Tibial artery (tissue), 4 donors: ENCODE data around the gene KLHL8.

Experiments used
- DNase-seq, 2 donors: peaks; one replicate each; pipeline ENCODE4 v3.0.0-alpha.2; 2019
- H3K27ac ChIP-seq, 2 donors: fragments of 200-600 bp; sonication (generic) in 1 of 2; 1 replicate in 1 of 2; 2 replicates in 1 of 2; pipeline ENCODE4 v1.5.1; 2018 to 2019; ENCODE audit warnings: mild to moderate bottlenecking in 1 of 2
- H3K27me3 ChIP-seq, 2 donors: fragments of 200-600 bp; sonication (generic) in 1 of 2; one replicate each; pipeline versions ENCODE4 v1.5.1 to v1.6.0; 2016 to 2019
- H3K36me3 ChIP-seq, 3 donors: fragments of 200-600 bp; sonication (generic) in 2 of 3; one replicate each; pipeline ENCODE4 v1.5.1; 2016 to 2019; ENCODE audit warnings: mild to moderate bottlenecking in 2 of 3
- H3K4me1 ChIP-seq, 4 donors: fragments of 200-600 bp; sonication (generic) in 2 of 4; 1 replicate in 3 of 4; 2 replicates in 1 of 4; pipeline ENCODE4 v1.5.1; 2016 to 2019
- H3K4me3 ChIP-seq, 2 donors: fragments of 200-600 bp; sonication (generic) in 1 of 2; 1 replicate in 1 of 2; 2 replicates in 1 of 2; pipeline ENCODE4 v1.5.1; 2018 to 2019; ENCODE audit warnings: mild to moderate bottlenecking in 2 of 2
- H3K9me3 ChIP-seq, 3 donors: fragments of 200-600 bp; sonication (generic) in 1 of 3; one replicate each; pipeline ENCODE4 v1.5.1; 2016 to 2019
- intact Hi-C: fragments of 100-400 bp; cut with DNase I; formaldehyde crosslinking; loops from one replicate; pipeline ENCODE4 v1.15.0; 2023; ENCODE audit warnings: low total_unique reads
- TF ChIP-seq, protein P1 (sequence below), 2 experiments: fragments of 200-600 bp in 1 of 2; fragments of 450-650 bp in 1 of 2; IDR thresholded peaks; one replicate each; pipeline ENCODE4 v1.5.1; 2017 to 2019; ENCODE audit warnings: antibody characterized with exemption in 2 of 2, mild to moderate bottlenecking in 1 of 2, moderate library complexity in 1 of 2

KLHL8 gene

GRCh38 chr4:87230806-87231205 is 10.4 kb upstream of the KLHL8 start:
- TF ChIP-seq, protein P1, sequence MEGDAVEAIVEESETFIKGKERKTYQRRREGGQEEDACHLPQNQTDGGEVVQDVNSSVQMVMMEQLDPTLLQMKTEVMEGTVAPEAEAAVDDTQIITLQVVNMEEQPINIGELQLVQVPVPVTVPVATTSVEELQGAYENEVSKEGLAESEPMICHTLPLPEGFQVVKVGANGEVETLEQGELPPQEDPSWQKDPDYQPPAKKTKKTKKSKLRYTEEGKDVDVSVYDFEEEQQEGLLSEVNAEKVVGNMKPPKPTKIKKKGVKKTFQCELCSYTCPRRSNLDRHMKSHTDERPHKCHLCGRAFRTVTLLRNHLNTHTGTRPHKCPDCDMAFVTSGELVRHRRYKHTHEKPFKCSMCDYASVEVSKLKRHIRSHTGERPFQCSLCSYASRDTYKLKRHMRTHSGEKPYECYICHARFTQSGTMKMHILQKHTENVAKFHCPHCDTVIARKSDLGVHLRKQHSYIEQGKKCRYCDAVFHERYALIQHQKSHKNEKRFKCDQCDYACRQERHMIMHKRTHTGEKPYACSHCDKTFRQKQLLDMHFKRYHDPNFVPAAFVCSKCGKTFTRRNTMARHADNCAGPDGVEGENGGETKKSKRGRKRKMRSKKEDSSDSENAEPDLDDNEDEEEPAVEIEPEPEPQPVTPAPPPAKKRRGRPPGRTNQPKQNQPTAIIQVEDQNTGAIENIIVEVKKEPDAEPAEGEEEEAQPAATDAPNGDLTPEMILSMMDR (IDR thresholded peaks at IDR 0.05) = no peak
- intact Hi-C loops = loop anchor here (5.0 kb wide), 1 partner anchor 304 kb away; no protein-coding TSS in a partner anchor
- Histone ChIP-seq H3K27ac (no peak overlapping the region), H3K4me1 (no peaks in the 10 kb centered on the region), H3K36me3 (no peaks in the 10 kb centered on the region), H3K9me3 (no peaks in the 10 kb centered on the region), H3K27me3 (no peaks in the 10 kb centered on the region), H3K4me3 (no peak overlapping the region)
- no peak for DNase-seq

GRCh38 chr4:87229979-87230378 is 9.6 kb upstream of the KLHL8 start:
- TF ChIP-seq, protein P1 (IDR thresholded peaks at IDR 0.05) = no peak
- H3K4me3 ChIP-seq = no peak overlapping the region
- no peaks in the 10 kb centered on the region for H3K4me1 ChIP-seq
- no peak for DNase-seq
- intact Hi-C loops = loop anchor here (5.0 kb wide), 1 partner anchor 303 kb away; no protein-coding TSS in a partner anchor
- H3K36me3 ChIP-seq = no peaks in the 10 kb centered on the region
- H3K27me3 ChIP-seq = no peaks in the 10 kb centered on the region
- H3K27ac ChIP-seq = no peak overlapping the region
- no peaks in the 10 kb centered on the region for H3K9me3 ChIP-seq

DNA sequence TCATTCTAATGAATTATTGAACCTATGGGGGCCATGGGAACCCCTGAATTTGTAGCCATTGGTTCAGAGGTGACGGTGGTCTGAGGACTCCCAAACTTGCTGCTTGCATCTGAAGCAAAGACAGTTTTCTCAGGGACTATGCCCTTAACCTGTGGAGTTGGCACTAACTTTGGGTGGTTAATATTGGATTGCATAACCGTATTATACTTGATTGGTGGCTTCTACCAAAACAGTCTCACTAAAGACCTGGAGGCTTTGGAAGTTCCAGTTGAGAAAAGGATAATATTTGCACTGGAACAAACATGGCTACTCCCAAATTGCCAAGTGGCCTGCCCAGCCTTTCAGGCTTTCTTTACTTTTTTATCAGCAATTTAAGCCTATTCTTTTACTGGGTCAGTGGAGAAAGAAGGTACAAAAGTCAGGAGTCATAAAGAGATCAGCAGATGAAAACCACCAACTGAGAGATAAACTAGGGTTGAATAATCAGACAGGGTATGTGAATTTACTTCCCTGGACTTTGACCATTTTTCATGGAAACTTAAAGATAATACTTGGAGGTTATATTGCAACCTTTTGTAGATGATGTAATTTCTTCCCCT is 7.9 kb upstream of the KLHL8 start:
- no peaks in the 10 kb centered on the region for H3K4me1 ChIP-seq
- no peak for DNase-seq
- H3K4me3 ChIP-seq = no peak overlapping the region
- TF ChIP-seq, protein P1 (IDR thresholded peaks at IDR 0.05) = no peak
- H3K36me3 ChIP-seq = no peaks in the 10 kb centered on the region
- H3K9me3 ChIP-seq = no peaks in the 10 kb centered on the region
- intact Hi-C loops = no loop called here
- H3K27ac ChIP-seq = no peak overlapping the region
- no peaks in the 10 kb centered on the region for H3K27me3 ChIP-seq

GRCh38 chr4:87227751-87228151 is 7.3 kb upstream of the KLHL8 start:
- H3K27me3 ChIP-seq = no peaks in the 10 kb centered on the region
- no peak overlapping the region for H3K4me3 ChIP-seq
- H3K36me3 ChIP-seq = no peaks in the 10 kb centered on the region
- H3K4me1 ChIP-seq = no peaks in the 10 kb centered on the region
- DNase-seq = no peak
- TF ChIP-seq, protein P1 (IDR thresholded peaks at IDR 0.05) = no peak
- H3K9me3 ChIP-seq = no peaks in the 10 kb centered on the region
- H3K27ac ChIP-seq = no peak overlapping the region
- intact Hi-C loops = no loop called here

DNA sequence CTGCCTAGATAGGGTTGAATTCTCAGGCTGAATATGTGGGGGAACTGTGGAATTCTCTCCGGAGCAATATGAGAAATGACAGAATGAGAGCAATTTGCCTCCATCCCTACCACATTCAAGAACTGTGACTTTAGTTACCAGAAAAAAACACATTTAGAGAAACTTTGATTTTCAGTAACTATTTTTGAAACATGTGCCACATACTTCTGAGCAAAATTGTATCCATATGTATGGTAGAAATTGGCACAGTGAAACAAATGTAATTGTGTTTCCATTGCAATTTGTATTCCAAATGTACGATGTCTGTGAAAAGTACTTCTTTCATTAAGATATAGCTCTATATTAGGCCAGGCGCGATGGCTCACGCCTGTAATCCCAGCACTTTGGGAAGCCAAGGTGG is 5.5 kb upstream of the KLHL8 start:
- Histone ChIP-seq H3K9me3 (no peaks in the 10 kb centered on the region), H3K4me3 (no peak overlapping the region), H3K27me3 (no peaks in the 10 kb centered on the region), H3K4me1 (peaks cover 0 to 2% (median 0%) of the 10 kb centered on the region in 4 donors), H3K27ac (no peak overlapping the region), H3K36me3 (no peaks in the 10 kb centered on the region)
- TF ChIP-seq, protein P1 (IDR thresholded peaks at IDR 0.05) = no peak
- intact Hi-C loops = no loop called here
- no peak for DNase-seq
